Measurements from ENCODE around the gene OLA1.

Gene OLA1

GRCh38 chr2:174046172-174046571, 202.2 kb downstream of the OLA1 start:
- Mint-ChIP-seq H3K4me3 (no peak overlapping the region), H3K27me3 (no peaks in the 10 kb centered on the region)
- ATAC-seq = no peak

DNA sequence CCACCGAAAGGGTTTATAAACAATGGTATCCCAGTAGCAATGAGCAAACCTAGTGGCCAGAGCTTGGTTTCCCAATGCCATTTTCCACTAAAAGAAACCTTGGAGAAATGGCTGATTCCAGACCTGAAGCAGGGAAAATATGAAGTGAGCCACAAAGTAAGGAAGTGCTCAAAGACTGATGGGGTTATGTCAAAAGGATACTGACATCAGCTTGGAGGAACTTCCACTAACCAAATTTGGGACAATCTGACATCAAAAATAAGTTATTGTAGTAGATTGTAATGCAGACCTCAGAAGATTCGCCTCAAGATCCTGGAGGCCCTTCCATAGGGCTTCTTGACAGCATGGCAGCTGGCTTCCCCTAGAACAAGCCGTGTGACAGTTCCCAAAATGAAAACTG, 203.8 kb downstream of the OLA1 start:
- ATAC-seq = no peak
- Mint-ChIP-seq H3K4me3 (no peak overlapping the region), H3K36me3 (ENCODE audit: low read depth) (no peaks in the 10 kb centered on the region), H3K4me1 (peaks cover 10% of the 10 kb centered on the region), H3K27ac (no peak overlapping the region), H3K9me3 (peaks cover 4% of the 10 kb centered on the region), H3K27me3 (no peaks in the 10 kb centered on the region)
- DNase-seq = no peak

More at GRCh38 chr2:174046172-174046571, 202.2 kb downstream of the OLA1 start:
- Mint-ChIP-seq H3K27ac (no peak overlapping the region), H3K4me1 (peaks cover 5% of the 10 kb centered on the region), H3K9me3 (peaks cover 4% of the 10 kb centered on the region), H3K36me3 (ENCODE audit: low read depth) (no peaks in the 10 kb centered on the region)
- DNase-seq = no peak

DNA sequence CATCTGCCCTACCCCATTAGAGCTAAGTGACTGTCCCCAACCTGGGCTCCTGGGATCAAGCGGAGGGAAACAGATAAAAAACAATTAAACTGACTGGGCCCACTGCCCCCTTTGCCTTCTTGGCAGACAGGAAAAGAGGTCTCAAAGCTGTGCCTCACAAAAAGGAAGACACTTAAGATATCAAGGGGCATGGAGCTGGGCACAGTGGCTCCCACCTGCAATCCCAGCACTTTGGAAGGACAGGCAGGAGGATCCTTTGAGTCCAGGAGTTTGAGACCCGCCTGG, 208.0 kb downstream of the OLA1 start:
- Mint-ChIP-seq H3K36me3 (ENCODE audit: low read depth) (no peaks in the 10 kb centered on the region), H3K27me3 (no peaks in the 10 kb centered on the region), H3K4me3 (no peak overlapping the region), H3K9me3 (peaks cover 4% of the 10 kb centered on the region), H3K27ac (no peak overlapping the region), H3K4me1 (peaks cover 24% of the 10 kb centered on the region)
- no peak for ATAC-seq
- no peak for DNase-seq

GRCh38 chr2:174039551-174040416, 208.5 kb downstream of the OLA1 start:
- H3K27ac Mint-ChIP-seq = peak overlapping the region; percentile 88

DNA sequence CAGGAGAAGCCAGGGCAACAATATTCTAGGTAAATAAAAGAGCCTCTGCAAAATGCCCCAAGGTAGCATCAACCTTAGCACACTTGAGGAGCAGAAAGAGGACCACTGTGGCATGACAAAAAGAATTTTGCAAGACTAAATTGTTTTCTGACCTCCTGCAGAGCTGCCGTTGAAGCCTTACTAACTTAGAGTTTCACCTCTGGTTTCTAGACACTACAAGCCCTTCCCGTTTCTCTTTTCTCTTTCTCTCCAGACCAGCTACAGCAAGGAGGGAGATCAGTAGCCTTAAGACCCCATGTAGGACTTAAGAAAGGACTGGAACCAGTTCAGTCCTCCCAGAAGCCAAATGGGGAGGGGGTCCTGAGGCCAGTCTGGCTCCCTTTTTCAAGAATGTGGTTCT, 209.9 kb downstream of the OLA1 start:
- no peak for DNase-seq
- ATAC-seq = no peak
- Mint-ChIP-seq H3K9me3 (no peaks in the 10 kb centered on the region), H3K27me3 (no peaks in the 10 kb centered on the region), H3K36me3 (ENCODE audit: low read depth) (no peaks in the 10 kb centered on the region), H3K4me1 (peaks cover 19% of the 10 kb centered on the region), H3K27ac (peak overlapping the region; percentile 37), H3K4me3 (no peak overlapping the region)

More at GRCh38 chr2:174039551-174040416, 208.5 kb downstream of the OLA1 start:
- DNase-seq (peak; percentile 89), ATAC-seq (peak; percentile 95)
- Mint-ChIP-seq H3K36me3 (ENCODE audit: low read depth) (no peaks in the 10 kb centered on the region), H3K4me3 (peak overlapping the region; percentile 35), H3K9me3 (no peaks in the 10 kb centered on the region), H3K27me3 (no peaks in the 10 kb centered on the region), H3K4me1 (peaks cover 21% of the 10 kb centered on the region)

DNA sequence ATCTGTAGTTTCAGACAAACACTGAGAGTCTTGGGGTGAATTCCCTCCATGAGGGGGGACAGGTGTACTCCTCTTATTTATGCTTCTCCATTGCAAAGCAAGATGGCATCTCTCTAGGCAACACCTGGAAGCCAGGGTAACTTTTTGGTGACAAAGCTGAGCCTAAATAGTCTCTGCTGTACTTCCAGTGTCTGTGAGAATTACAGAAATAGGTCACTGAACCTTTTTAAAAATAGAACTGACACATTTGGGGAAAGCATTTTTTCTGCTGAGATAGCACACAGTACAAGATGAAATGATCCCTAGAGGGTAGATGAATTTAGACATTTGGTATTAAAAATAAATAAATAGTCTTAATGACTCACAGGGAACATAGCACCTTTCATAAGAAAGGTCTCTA, 211.5 kb downstream of the OLA1 start:
- Mint-ChIP-seq H3K4me3 (no peak overlapping the region), H3K9me3 (no peaks in the 10 kb centered on the region), H3K4me1 (peaks cover 25% of the 10 kb centered on the region), H3K27ac (no peak overlapping the region), H3K27me3 (no peaks in the 10 kb centered on the region), H3K36me3 (ENCODE audit: low read depth) (no peaks in the 10 kb centered on the region)
- ATAC-seq (no peak), DNase-seq (no peak)

DNA sequence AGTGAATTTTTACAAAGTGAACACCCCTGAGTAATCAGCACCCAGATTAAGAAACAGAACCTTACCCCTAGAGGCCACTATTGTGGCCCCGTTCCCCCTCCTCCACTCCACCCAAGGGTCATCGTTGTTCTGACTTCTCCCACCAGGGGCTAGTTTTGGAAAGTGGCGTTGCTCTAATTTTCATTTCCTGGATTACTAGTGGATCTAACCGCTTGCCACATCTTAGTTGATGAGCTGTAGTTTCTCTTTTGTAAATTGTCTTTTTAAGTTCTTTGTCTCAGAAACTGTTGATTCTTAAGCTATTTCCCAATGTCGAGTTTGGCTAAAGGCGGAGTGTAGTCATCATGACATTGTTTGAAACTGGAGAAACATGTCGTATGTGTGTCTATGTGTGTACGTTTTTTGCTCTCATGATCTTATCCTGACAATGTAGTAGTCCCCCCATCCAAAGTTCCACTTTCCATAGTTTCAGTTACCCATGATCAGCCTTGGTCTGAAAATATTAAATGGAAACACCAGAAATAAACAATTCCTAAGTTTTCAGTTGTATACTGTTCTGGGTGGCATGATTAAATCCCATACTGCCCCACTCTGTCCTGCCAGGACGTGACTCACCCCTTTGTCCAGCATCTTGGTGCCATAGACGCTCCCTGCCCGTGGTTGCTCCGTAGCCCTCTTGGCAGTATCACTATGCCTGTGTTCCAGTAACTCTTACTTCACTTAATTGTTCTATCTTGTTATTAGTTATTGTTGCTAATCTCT, 212.2 kb downstream of the OLA1 start:
- no peaks in the 10 kb centered on the region for H3K27me3 Mint-ChIP-seq
- no peak overlapping the region for H3K27ac Mint-ChIP-seq
- no peak for ATAC-seq

GRCh38 chr2:174035117-174035635, 213.2 kb downstream of the OLA1 start:
- ATAC-seq (no peak), DNase-seq (no peak)
- Mint-ChIP-seq H3K4me1 (peaks cover 26% of the 10 kb centered on the region), H3K36me3 (ENCODE audit: low read depth) (no peaks in the 10 kb centered on the region), H3K9me3 (no peaks in the 10 kb centered on the region), H3K4me3 (no peak overlapping the region), H3K27ac (no peak overlapping the region), H3K27me3 (no peaks in the 10 kb centered on the region)

More for the DNA sequence above, 212.2 kb downstream of the OLA1 start:
- Mint-ChIP-seq H3K9me3 (no peaks in the 10 kb centered on the region), H3K36me3 (ENCODE audit: low read depth) (no peaks in the 10 kb centered on the region), H3K4me3 (no peak overlapping the region), H3K4me1 (peaks cover 26% of the 10 kb centered on the region)
- no peak for DNase-seq

DNA sequence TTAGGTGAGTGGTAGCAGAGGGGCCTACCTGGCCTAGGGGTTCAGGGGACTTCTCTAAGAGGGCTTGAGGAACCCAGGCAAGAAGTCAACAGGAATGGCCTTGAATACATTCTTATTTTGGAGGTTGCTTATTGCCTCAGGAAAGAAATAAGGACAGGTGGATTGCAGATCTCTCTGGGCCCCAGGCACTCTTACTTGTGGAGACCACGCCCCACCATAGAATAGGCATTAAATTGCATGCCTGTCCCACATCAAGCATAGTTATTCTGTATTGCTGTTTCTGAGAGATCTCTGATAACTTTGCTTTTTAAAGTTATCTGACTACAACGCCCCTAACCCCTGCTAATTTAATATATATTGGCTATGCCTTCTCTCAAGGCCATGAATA, 215.2 kb downstream of the OLA1 start:
- no peak overlapping the region for H3K4me3 Mint-ChIP-seq
- no peaks in the 10 kb centered on the region for H3K27me3 Mint-ChIP-seq
- peaks cover 9% of the 10 kb centered on the region for H3K4me1 Mint-ChIP-seq
- DNase-seq (no peak), ATAC-seq (no peak)
- no peaks in the 10 kb centered on the region for H3K9me3 Mint-ChIP-seq
- H3K27ac Mint-ChIP-seq = no peak overlapping the region
- no peaks in the 10 kb centered on the region for H3K36me3 Mint-ChIP-seq (ENCODE audit: low read depth)

GRCh38 chr2:174031226-174031625, 217.1 kb downstream of the OLA1 start:
- Mint-ChIP-seq H3K36me3 (ENCODE audit: low read depth) (no peaks in the 10 kb centered on the region), H3K27me3 (no peaks in the 10 kb centered on the region), H3K4me1 (peaks cover 7% of the 10 kb centered on the region), H3K9me3 (no peaks in the 10 kb centered on the region), H3K4me3 (no peak overlapping the region), H3K27ac (no peak overlapping the region)
- ATAC-seq = no peak
- no peak for DNase-seq

GRCh38 chr2:174028935-174029334, 219.4 kb downstream of the OLA1 start:
- Mint-ChIP-seq H3K27me3 (no peaks in the 10 kb centered on the region), H3K9me3 (peaks cover 4% of the 10 kb centered on the region), H3K4me1 (peaks cover 11% of the 10 kb centered on the region), H3K27ac (no peak overlapping the region), H3K4me3 (no peak overlapping the region), H3K36me3 (ENCODE audit: low read depth) (no peaks in the 10 kb centered on the region)
- no peak for ATAC-seq
- DNase-seq = no peak

DNA sequence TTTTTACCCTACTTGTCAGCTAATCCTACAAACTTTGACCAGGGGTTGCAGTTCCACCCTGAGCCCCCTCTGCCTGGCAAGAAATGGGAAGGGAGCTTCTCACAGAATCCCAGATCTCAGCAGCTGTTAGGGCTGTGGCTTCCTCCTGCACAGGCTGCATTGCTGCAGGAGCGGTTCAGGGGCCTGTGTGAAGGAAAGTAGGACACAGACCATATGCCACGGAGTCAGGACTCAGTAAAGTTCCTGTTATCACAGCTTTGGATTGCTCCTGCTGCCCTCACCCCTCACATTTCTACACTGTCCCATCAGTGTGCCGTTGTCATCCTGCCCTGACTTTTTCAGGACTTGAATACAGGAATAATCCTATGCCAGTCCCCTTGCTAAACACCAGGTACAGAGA, 220.4 kb downstream of the OLA1 start:
- no peak overlapping the region for H3K27ac Mint-ChIP-seq

DNA sequence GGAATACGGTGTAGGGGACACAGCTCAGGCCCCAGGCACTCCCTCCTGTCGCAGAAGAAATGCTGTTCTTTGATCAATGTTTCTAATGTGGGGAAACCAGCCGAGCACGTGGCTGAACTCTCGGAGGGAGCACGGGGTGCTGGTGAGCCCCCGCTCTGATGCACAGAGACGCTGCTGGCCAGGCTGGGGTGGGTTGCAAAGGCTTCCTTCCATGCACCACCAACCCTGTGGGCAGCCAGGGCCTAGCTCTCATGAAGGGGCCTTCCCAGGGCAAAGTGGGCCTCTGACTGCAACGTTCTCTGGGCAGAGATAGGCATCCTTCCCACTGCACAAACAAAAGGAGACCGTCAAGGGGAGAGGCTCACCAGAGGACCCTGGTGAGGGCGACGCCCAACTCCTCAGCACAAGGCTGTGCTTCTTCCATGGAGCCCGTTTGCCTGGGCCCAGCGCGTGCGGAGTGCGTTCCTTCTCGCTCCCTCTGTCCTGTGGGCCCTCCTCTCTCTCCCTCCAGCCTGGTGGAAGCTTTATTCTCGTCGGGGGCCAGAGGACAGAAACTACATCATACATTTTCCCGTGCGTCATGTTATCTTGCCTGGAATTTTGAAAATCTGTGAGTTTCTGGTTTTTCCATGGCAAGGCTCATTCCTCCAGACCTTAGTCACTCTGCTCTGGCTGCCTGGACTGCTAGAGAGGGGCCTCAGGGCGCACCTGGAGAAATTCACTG, 222.0 kb downstream of the OLA1 start:
- Mint-ChIP-seq H3K4me3 (no peak overlapping the region), H3K36me3 (ENCODE audit: low read depth) (no peaks in the 10 kb centered on the region), H3K27me3 (no peaks in the 10 kb centered on the region), H3K9me3 (peaks cover 5% of the 10 kb centered on the region), H3K4me1 (peaks cover 6% of the 10 kb centered on the region), H3K27ac (no peak overlapping the region)
- no peak for DNase-seq
- no peak for ATAC-seq

More for the DNA sequence above, 220.4 kb downstream of the OLA1 start:
- Mint-ChIP-seq H3K4me1 (peaks cover 13% of the 10 kb centered on the region), H3K9me3 (peaks cover 5% of the 10 kb centered on the region), H3K4me3 (no peak overlapping the region), H3K36me3 (ENCODE audit: low read depth) (no peaks in the 10 kb centered on the region), H3K27me3 (no peaks in the 10 kb centered on the region)
- DNase-seq (no peak), ATAC-seq (no peak)

GRCh38 chr2:174025271-174026121, 222.8 kb downstream of the OLA1 start:
- DNase-seq (no peak), ATAC-seq (no peak)
- H3K36me3 Mint-ChIP-seq (ENCODE audit: low read depth) = no peaks in the 10 kb centered on the region
- H3K27me3 Mint-ChIP-seq = no peaks in the 10 kb centered on the region
- H3K4me3 Mint-ChIP-seq = no peak overlapping the region
- no peak overlapping the region for H3K27ac Mint-ChIP-seq
- peaks cover 5% of the 10 kb centered on the region for H3K9me3 Mint-ChIP-seq
- H3K4me1 Mint-ChIP-seq = peaks cover 6% of the 10 kb centered on the region

All from activated naive CD8-positive, alpha-beta T cell treated with anti-CD3 and anti-CD28 coated beads, Interleukin-2, amount 50 U/mL, for 24 hours (primary cell).